Measurements from ENCODE around the gene NPTX1. TPM values are rescaled to one million over a fixed set of nuclear protein-coding genes. Genes with fewer than 3 reads are reported as not detected.

The NPTX1 gene
- total RNA-seq, 1 donor from 2014 or later, result 0.20 TPM

- POLR2A ChIA-PET, result no interaction called here
Observed at GRCh38 chr17:80438806-80439205, 37.6 kb downstream of the NPTX1 start.

GRCh38 chr17:80437532-80437931, 38.9 kb downstream of the NPTX1 start:
- CTCF ChIA-PET, result interaction anchor here (1.7 kb wide), 1 partner anchor 10 kb away, joined by 4 read pairs; no protein-coding TSS in a partner anchor
- peaks cover 7% of the 10 kb centered on the region for H3K9me3 Mint-ChIP-seq
- no peak for TF ChIP-seq CTCF (IDR thresholded peaks at IDR 0.05)
- POLR2A ChIA-PET, result no interaction called here
- no peaks in the 10 kb centered on the region for H3K36me3 Mint-ChIP-seq (ENCODE audit: low read depth)
- H3K27ac Mint-ChIP-seq, result no peak overlapping the region
- no peaks in the 10 kb centered on the region for H3K4me1 Mint-ChIP-seq
- H3K27me3 Mint-ChIP-seq, result peaks cover 12% of the 10 kb centered on the region
- ATAC-seq (ENCODE audit: low read depth) (no peak), DNase-seq (no peak)
- intact Hi-C loops (cut with micrococcal nuclease), result no loop called here
- H3K4me3 Mint-ChIP-seq, result no peak overlapping the region

More at GRCh38 chr17:80438806-80439205, 37.6 kb downstream of the NPTX1 start:
- Mint-ChIP-seq H3K4me1 (no peaks in the 10 kb centered on the region), H3K27ac (no peak overlapping the region), H3K27me3 (peaks cover 15% of the 10 kb centered on the region), H3K4me3 (no peak overlapping the region), H3K36me3 (ENCODE audit: low read depth) (no peaks in the 10 kb centered on the region), H3K9me3 (peaks cover 7% of the 10 kb centered on the region)
- ATAC-seq (ENCODE audit: low read depth) (no peak), DNase-seq (no peak)
- CTCF ChIA-PET, result no interaction called here
- intact Hi-C loops (cut with micrococcal nuclease), result no loop called here
- no peak for TF ChIP-seq CTCF (IDR thresholded peaks at IDR 0.05)

- ChIA-PET POLR2A (interaction anchor here (1.1 kb wide), 1 partner anchor 20 kb away, joined by 3 read pairs; no protein-coding TSS in a partner anchor), CTCF (no interaction called here)
- H3K9me3 Mint-ChIP-seq, result peaks cover 7% of the 10 kb centered on the region
- no peak for DNase-seq
- H3K27me3 Mint-ChIP-seq, result no peaks in the 10 kb centered on the region
- no peak for TF ChIP-seq CTCF (IDR thresholded peaks at IDR 0.05)
- no peak for ATAC-seq (ENCODE audit: low read depth)
- H3K27ac Mint-ChIP-seq, result no peak overlapping the region
- no peak overlapping the region for H3K4me3 Mint-ChIP-seq
- H3K4me1 Mint-ChIP-seq, result no peaks in the 10 kb centered on the region
- no peaks in the 10 kb centered on the region for H3K36me3 Mint-ChIP-seq (ENCODE audit: low read depth)
- intact Hi-C loops (cut with micrococcal nuclease), result no loop called here
Observed at GRCh38 chr17:80433916-80434666, 42.3 kb downstream of the NPTX1 start.

GRCh38 chr17:80432961-80433550, 43.4 kb downstream of the NPTX1 start:
- no peaks in the 10 kb centered on the region for H3K27me3 Mint-ChIP-seq
- H3K9me3 Mint-ChIP-seq, result peaks cover 7% of the 10 kb centered on the region
- TF ChIP-seq CTCF (IDR thresholded peaks at IDR 0.05), result no peak
- ChIA-PET POLR2A (interaction anchor here (0.6 to 1.1 kb wide), 2 partner anchors 21 to 413 kb away, joined by 3 to 4 read pairs; no protein-coding TSS in a partner anchor), CTCF (no interaction called here)
- no peaks in the 10 kb centered on the region for H3K36me3 Mint-ChIP-seq (ENCODE audit: low read depth)
- intact Hi-C loops (cut with micrococcal nuclease), result no loop called here
- H3K4me1 Mint-ChIP-seq, result no peaks in the 10 kb centered on the region
- no peak overlapping the region for H3K4me3 Mint-ChIP-seq
- ATAC-seq (ENCODE audit: low read depth), result no peak
- DNase-seq, result no peak
- no peak overlapping the region for H3K27ac Mint-ChIP-seq

- CTCF ChIA-PET, result interaction anchor here (0.8 kb wide), 1 partner anchor 538 kb away, joined by 3 read pairs; no protein-coding TSS in a partner anchor
Observed at GRCh38 chr17:80432350-80432955, 44.0 kb downstream of the NPTX1 start.

More at GRCh38 chr17:80432350-80432955, 44.0 kb downstream of the NPTX1 start:
- no peak overlapping the region for H3K27ac Mint-ChIP-seq
- no peaks in the 10 kb centered on the region for H3K4me1 Mint-ChIP-seq
- no peaks in the 10 kb centered on the region for H3K27me3 Mint-ChIP-seq
- no peak for TF ChIP-seq CTCF (IDR thresholded peaks at IDR 0.05)
- no peak overlapping the region for H3K4me3 Mint-ChIP-seq
- peaks cover 7% of the 10 kb centered on the region for H3K9me3 Mint-ChIP-seq
- no peak for DNase-seq
- intact Hi-C loops (cut with micrococcal nuclease), result no loop called here
- POLR2A ChIA-PET, result interaction anchor here (0.6 kb wide), 1 partner anchor 413 kb away, joined by 4 read pairs; no protein-coding TSS in a partner anchor
- ATAC-seq (ENCODE audit: low read depth), result no peak
- no peaks in the 10 kb centered on the region for H3K36me3 Mint-ChIP-seq (ENCODE audit: low read depth)
